Neuron (in vitro differentiated cells): ENCODE measurements around the gene ZNF320.
A peak's percentile ranks its signal among the peaks of the same experiment; 100 is the strongest.
"Not testable (repeated sequence)": the region's sequence is repeated elsewhere in the genome, so short reads cannot be mapped to it uniquely, and the experiment has no call there.

Source experiments
- H2AFZ ChIP-seq: one replicate; pipeline ENCODE4 v1.6.1; 2013; ENCODE audit warnings: low read depth, mild to moderate bottlenecking, inconsistent platforms, low read length, moderate library complexity
- H3K27me3 ChIP-seq: one replicate; pipeline ENCODE4 v1.6.1; 2013; ENCODE audit warnings: low read length; ENCODE audit not compliant: insufficient read depth
- H3K36me3 ChIP-seq: one replicate; pipeline ENCODE4 v1.6.1; 2013; ENCODE audit warnings: low read length; ENCODE audit not compliant: insufficient read depth
- H3K4me1 ChIP-seq: one replicate; pipeline ENCODE4 v1.6.1; 2013; ENCODE audit warnings: low read length; ENCODE audit not compliant: insufficient read depth
- H3K4me3 ChIP-seq: 2 replicates; pipeline ENCODE4 v1.5.1; 2013; ENCODE audit warnings: mild to moderate bottlenecking, low read length, moderate library complexity
- H3K9me3 ChIP-seq: one replicate; pipeline ENCODE4 v1.6.1; 2013; ENCODE audit warnings: low read length

The ZNF320 gene

GRCh38 chr19:52896431-52897137 lies 851 bp downstream of the ZNF320 start:
- peaks cover 6% of the 10 kb centered on the region for H3K4me1 ChIP-seq

GRCh38 chr19:52891336-52891735 lies 6.1 kb downstream of the ZNF320 start:
- Histone ChIP-seq H3K27me3 (no peaks in the 10 kb centered on the region), H3K4me3 (no peak overlapping the region), H2AFZ (no peak overlapping the region), H3K9me3 (peaks cover 23% of the 10 kb centered on the region), H3K36me3 (peaks cover 66% of the 10 kb centered on the region), H3K4me1 (peaks cover under 1% of the 10 kb centered on the region)

More at GRCh38 chr19:52896431-52897137, 851 bp downstream of the ZNF320 start:
- peak overlapping the region; percentile 89 for H3K4me3 ChIP-seq
- no peaks in the 10 kb centered on the region for H3K9me3 ChIP-seq
- peaks cover 24% of the 10 kb centered on the region for H3K36me3 ChIP-seq
- H3K27me3 ChIP-seq, result no peaks in the 10 kb centered on the region
- H2AFZ ChIP-seq, result peak overlapping the region; percentile 56

GRCh38 chr19:52889931-52890330 lies 7.5 kb downstream of the ZNF320 start:
- H3K9me3 ChIP-seq, result peaks cover 27% of the 10 kb centered on the region

GRCh38 chr19:52889076-52889475 lies 8.4 kb downstream of the ZNF320 start:
- Histone ChIP-seq H3K27me3 (no peaks in the 10 kb centered on the region), H3K4me3 (no peak overlapping the region), H2AFZ (no peak overlapping the region), H3K9me3 (peaks cover 36% of the 10 kb centered on the region), H3K36me3 (peaks cover 78% of the 10 kb centered on the region), H3K4me1 (no peaks in the 10 kb centered on the region)

More at GRCh38 chr19:52889931-52890330, 7.5 kb downstream of the ZNF320 start:
- Histone ChIP-seq H3K4me1 (no peaks in the 10 kb centered on the region), H3K4me3 (no peak overlapping the region), H3K27me3 (no peaks in the 10 kb centered on the region), H3K36me3 (peaks cover 72% of the 10 kb centered on the region), H2AFZ (no peak overlapping the region)

GRCh38 chr19:52880895-52881389 lies 16.5 kb downstream of the ZNF320 start:
- H2AFZ ChIP-seq, result no peak overlapping the region
- no peaks in the 10 kb centered on the region for H3K4me1 ChIP-seq
- no peaks in the 10 kb centered on the region for H3K27me3 ChIP-seq
- H3K36me3 ChIP-seq, result peaks cover 70% of the 10 kb centered on the region
- peaks cover 70% of the 10 kb centered on the region for H3K9me3 ChIP-seq
- no peak overlapping the region for H3K4me3 ChIP-seq

GRCh38 chr19:52872996-52873395 lies 24.4 kb downstream of the ZNF320 start:
- not testable (repeated sequence) for H2AFZ ChIP-seq, H3K4me3 ChIP-seq, H3K36me3 ChIP-seq, H3K27me3 ChIP-seq, H3K4me1 ChIP-seq
- peaks cover 10% of the 10 kb centered on the region for H3K9me3 ChIP-seq

- no peak overlapping the region for H2AFZ ChIP-seq
- H3K36me3 ChIP-seq, result no peaks in the 10 kb centered on the region
- H3K27me3 ChIP-seq, result no peaks in the 10 kb centered on the region
- no peaks in the 10 kb centered on the region for H3K4me1 ChIP-seq
- no peak overlapping the region for H3K4me3 ChIP-seq
- H3K9me3 ChIP-seq, result peaks cover 4% of the 10 kb centered on the region
Observed at GRCh38 chr19:52871466-52871865, 26.0 kb downstream of the ZNF320 start.

- H3K36me3 ChIP-seq, H3K4me1 ChIP-seq, H3K27me3 ChIP-seq, H2AFZ ChIP-seq, H3K4me3 ChIP-seq, H3K9me3 ChIP-seq: not testable (repeated sequence)
Observed at GRCh38 chr19:52868031-52868430, 29.4 kb downstream of the ZNF320 start.

GRCh38 chr19:52857378-52858191 lies 39.9 kb downstream of the ZNF320 start, which contains the start of gene ZNF468:
ZNF468 (minus strand) TSS chr19:52857619; CDS start chr19:52854272, 3,347 bp downstream.
- not testable (repeated sequence) for H3K27me3 ChIP-seq, H3K4me1 ChIP-seq, H3K36me3 ChIP-seq, H3K9me3 ChIP-seq
- H2AFZ ChIP-seq, result peak within 1 kb of the TSS; percentile 94
- peak within 1 kb of the TSS; percentile 90 for H3K4me3 ChIP-seq

GRCh38 chr19:52856540-52857377 lies 40.7 kb downstream of the ZNF320 start:
- Histone ChIP-seq H2AFZ (peak overlapping the region; percentile 94), H3K36me3 (peaks cover 11% of the 10 kb centered on the region), H3K4me3 (peak overlapping the region; percentile 90)
- not testable (repeated sequence) for H3K4me1 ChIP-seq, H3K27me3 ChIP-seq, H3K9me3 ChIP-seq
